BLaER1 (cell line): Measurements from ENCODE around the gene SLC29A3.

Experiments
- H3K27ac ChIP-seq: shearing (Covaris generic); formaldehyde crosslinking; 2 replicates; pipeline ENCODE4 v1.8.1; 2022
- H3K27me3 ChIP-seq: shearing (Covaris generic); formaldehyde crosslinking; 2 replicates; pipeline ENCODE4 v1.8.1; 2022
- H3K36me3 ChIP-seq: shearing (Covaris generic); formaldehyde crosslinking; 2 replicates; pipeline ENCODE4 v1.8.1; 2022
- H3K4me1 ChIP-seq: shearing (Covaris generic); formaldehyde crosslinking; 2 replicates; pipeline ENCODE4 v1.8.1; 2022
- H3K4me2 ChIP-seq: shearing (Covaris generic); formaldehyde crosslinking; 2 replicates; pipeline ENCODE4 v1.8.1; 2022
- H3K4me3 ChIP-seq: shearing (Covaris generic); formaldehyde crosslinking; 2 replicates; pipeline ENCODE4 v1.8.1; 2022
- H3K9ac ChIP-seq: shearing (Covaris generic); formaldehyde crosslinking; 2 replicates; pipeline ENCODE4 v1.8.1; 2022
- H3K9me3 ChIP-seq: shearing (Covaris generic); formaldehyde crosslinking; 2 replicates; pipeline ENCODE4 v1.8.1; 2022
- H4K20me1 ChIP-seq: shearing (Covaris generic); formaldehyde crosslinking; 2 replicates; pipeline ENCODE4 v1.8.1; 2022
- Cebpa-rat ChIP-seq: shearing (Covaris generic); IDR thresholded peaks from 2 replicates; pipeline ENCODE4 v1.8.1; 2022

The SLC29A3 gene

GRCh38 chr10:71283876-71284275 is 35.2 kb upstream of the SLC29A3 start:
- H3K9ac ChIP-seq = no peak overlapping the region
- H3K4me1 ChIP-seq = peaks cover 65% of the 10 kb centered on the region
- H3K4me2 ChIP-seq = no peak overlapping the region
- no peak overlapping the region for H3K4me3 ChIP-seq
- no peaks in the 10 kb centered on the region for H4K20me1 ChIP-seq
- TF ChIP-seq Cebpa-rat = no peak
- H3K36me3 ChIP-seq = no peaks in the 10 kb centered on the region
- no peaks in the 10 kb centered on the region for H3K9me3 ChIP-seq
- H3K27me3 ChIP-seq = no peaks in the 10 kb centered on the region
- no peak overlapping the region for H3K27ac ChIP-seq

GRCh38 chr10:71284544-71285179 is 34.4 kb upstream of the SLC29A3 start:
- Histone ChIP-seq H3K9me3 (no peaks in the 10 kb centered on the region), H4K20me1 (no peaks in the 10 kb centered on the region), H3K36me3 (no peaks in the 10 kb centered on the region), H3K4me3 (no peak overlapping the region), H3K27me3 (no peaks in the 10 kb centered on the region), H3K9ac (no peak overlapping the region), H3K27ac (no peak overlapping the region), H3K4me2 (no peak overlapping the region), H3K4me1 (peaks cover 65% of the 10 kb centered on the region)
- no peak for TF ChIP-seq Cebpa-rat

GRCh38 chr10:71285180-71285545 is 33.9 kb upstream of the SLC29A3 start:
- Histone ChIP-seq H3K4me3 (no peak overlapping the region), H3K27ac (no peak overlapping the region), H3K9ac (no peak overlapping the region), H4K20me1 (no peaks in the 10 kb centered on the region), H3K27me3 (no peaks in the 10 kb centered on the region), H3K4me2 (peak overlapping the region; percentile 13; the same call in 1 of the 2 replicates), H3K4me1 (peaks cover 65% of the 10 kb centered on the region), H3K36me3 (no peaks in the 10 kb centered on the region), H3K9me3 (no peaks in the 10 kb centered on the region)
- no peak for TF ChIP-seq Cebpa-rat

GRCh38 chr10:71285986-71286385 is 33.1 kb upstream of the SLC29A3 start:
- no peak for TF ChIP-seq Cebpa-rat
- H3K27me3 ChIP-seq = no peaks in the 10 kb centered on the region
- H3K4me1 ChIP-seq = peaks cover 66% of the 10 kb centered on the region
- H3K4me3 ChIP-seq = no peak overlapping the region
- H4K20me1 ChIP-seq = no peaks in the 10 kb centered on the region
- H3K27ac ChIP-seq = no peak overlapping the region
- no peaks in the 10 kb centered on the region for H3K9me3 ChIP-seq
- H3K4me2 ChIP-seq = no peak overlapping the region
- no peaks in the 10 kb centered on the region for H3K36me3 ChIP-seq
- H3K9ac ChIP-seq = no peak overlapping the region

- Histone ChIP-seq H3K27me3 (no peaks in the 10 kb centered on the region), H3K4me3 (no peak overlapping the region), H3K27ac (peak overlapping the region; percentile 38; the same call in 1 of the 2 replicates), H3K4me1 (peaks cover 67% of the 10 kb centered on the region), H3K9ac (no peak overlapping the region), H3K4me2 (no peak overlapping the region), H3K9me3 (no peaks in the 10 kb centered on the region), H3K36me3 (no peaks in the 10 kb centered on the region), H4K20me1 (no peaks in the 10 kb centered on the region)
- no peak for TF ChIP-seq Cebpa-rat
These were observed 32.4 kb upstream of the SLC29A3 start for GRCh38 chr10:71286521-71287294.

- H3K4me1 ChIP-seq = peaks cover 64% of the 10 kb centered on the region
- H3K4me3 ChIP-seq = no peak overlapping the region
- no peaks in the 10 kb centered on the region for H3K27me3 ChIP-seq
- H3K4me2 ChIP-seq = no peak overlapping the region
- no peak overlapping the region for H3K9ac ChIP-seq
- H4K20me1 ChIP-seq = no peaks in the 10 kb centered on the region
- H3K36me3 ChIP-seq = no peaks in the 10 kb centered on the region
- H3K9me3 ChIP-seq = no peaks in the 10 kb centered on the region
- peak overlapping the region; percentile 38 for H3K27ac ChIP-seq
- TF ChIP-seq Cebpa-rat = no peak
These were observed 31.6 kb upstream of the SLC29A3 start for GRCh38 chr10:71287456-71287855.

GRCh38 chr10:71288461-71288860 is 30.6 kb upstream of the SLC29A3 start:
- H3K9me3 ChIP-seq = no peaks in the 10 kb centered on the region
- no peak for TF ChIP-seq Cebpa-rat

GRCh38 chr10:71289421-71290130 is 29.5 kb upstream of the SLC29A3 start:
- Histone ChIP-seq H3K4me3 (peak overlapping the region; percentile 24; the same call in 1 of the 2 replicates), H4K20me1 (no peaks in the 10 kb centered on the region), H3K9ac (peak overlapping the region; percentile 47; the same call in 1 of the 2 replicates), H3K27me3 (no peaks in the 10 kb centered on the region), H3K9me3 (no peaks in the 10 kb centered on the region), H3K4me1 (peaks cover 58% of the 10 kb centered on the region), H3K36me3 (no peaks in the 10 kb centered on the region), H3K4me2 (peak overlapping the region; percentile 79), H3K27ac (peak overlapping the region; percentile 90)
- no peak for TF ChIP-seq Cebpa-rat

More at GRCh38 chr10:71288461-71288860, 30.6 kb upstream of the SLC29A3 start:
- no peak overlapping the region for H3K9ac ChIP-seq
- no peak overlapping the region; the same call in 1 of the 2 replicates for H3K27ac ChIP-seq
- H3K4me1 ChIP-seq = peaks cover 58% of the 10 kb centered on the region
- 0 out of 2 replicates have a peak overlapping the region, but pooled peaks have one; percentile 79 for H3K4me2 ChIP-seq
- H4K20me1 ChIP-seq = no peaks in the 10 kb centered on the region
- H3K4me3 ChIP-seq = no peak overlapping the region
- H3K27me3 ChIP-seq = no peaks in the 10 kb centered on the region
- no peaks in the 10 kb centered on the region for H3K36me3 ChIP-seq

- TF ChIP-seq Cebpa-rat = no peak
- no peaks in the 10 kb centered on the region for H3K36me3 ChIP-seq
- H4K20me1 ChIP-seq = no peaks in the 10 kb centered on the region
These were observed 28.7 kb upstream of the SLC29A3 start for GRCh38 chr10:71290331-71290730.

More at GRCh38 chr10:71290331-71290730, 28.7 kb upstream of the SLC29A3 start:
- H3K4me2 ChIP-seq = peak overlapping the region; percentile 79
- H3K4me3 ChIP-seq = 0 out of 2 replicates have a peak overlapping the region, but pooled peaks have one; percentile 24
- peak overlapping the region; percentile 90 for H3K27ac ChIP-seq
- peaks cover 55% of the 10 kb centered on the region for H3K4me1 ChIP-seq
- H3K9ac ChIP-seq = peak overlapping the region; percentile 26; the same call in 1 of the 2 replicates
- H3K27me3 ChIP-seq = no peaks in the 10 kb centered on the region
- no peaks in the 10 kb centered on the region for H3K9me3 ChIP-seq
